OCI-LY7 (cell line): ENCODE measurements around the gene VPS4B. TPM values are rescaled to one million over a fixed set of nuclear protein-coding genes. Genes with fewer than 3 reads are reported as not detected.

Source experiments
- BruUV-seq: library from RNA; stranded (reverse); fragments of 400-500 nt; replicated peaks from 2 replicates; lab custom pipeline; 2021; lab: Mats Ljungman, UMichigan
- CTCF ChIA-PET: fragments of 300-600 bp; sonication (Branson Sonifier 250); formaldehyde crosslinking; loops from one replicate; lab custom pipeline; 2022; ENCODE audit warnings: antibody characterized with exemption; ENCODE audit not compliant: unreplicated experiment; lab: Charles Lee
- POLR2A ChIA-PET: fragments of 300-600 bp; sonication (Branson Sonifier 250); formaldehyde crosslinking; loops from one replicate; lab custom pipeline; 2022; ENCODE audit warnings: antibody characterized with exemption; lab: Charles Lee
- DNase-seq: peaks from one replicate; pipeline ENCODE4 v3.0.0-alpha.2; 2015; ENCODE audit warnings: low spot score
- H2AFZ ChIP-seq: fragments of 200-600 bp; sonication (generic), shearing (Covaris generic); 2 replicates; pipeline ENCODE4 v1.6.1; 2014; ENCODE audit warnings: mild to moderate bottlenecking, antibody characterized with exemption, low read length, moderate library complexity
- H3K27ac ChIP-seq: fragments of 200-600 bp; sonication (generic); 2 replicates; pipeline ENCODE4 v1.5.1; 2014; ENCODE audit warnings: mixed run types, low read depth, mild to moderate bottlenecking, moderate library complexity, low read length, inconsistent platforms; ENCODE audit not compliant: poor library complexity, severe bottlenecking
- H3K36me3 ChIP-seq: fragments of 200-600 bp; sonication (generic); 2 replicates; pipeline ENCODE4 v1.6.1; 2014; ENCODE audit warnings: mild to moderate bottlenecking, antibody characterized with exemption, low read length, moderate library complexity, mixed read lengths; ENCODE audit not compliant: insufficient read depth
- H3K4me1 ChIP-seq: fragments of 200-600 bp; sonication (generic); 2 replicates; pipeline ENCODE4 v1.5.1; 2014; ENCODE audit warnings: mild to moderate bottlenecking, low read length; ENCODE audit not compliant: insufficient read depth, poor library complexity, severe bottlenecking
- H3K4me2 ChIP-seq: fragments of 200-600 bp; sonication (generic); 2 replicates; pipeline ENCODE4 v1.6.1; 2014; ENCODE audit warnings: mild to moderate bottlenecking, low read length
- H3K4me3 ChIP-seq: fragments of 200-600 bp; sonication (generic); 2 replicates; pipeline ENCODE4 v1.5.1; 2014; ENCODE audit warnings: mild to moderate bottlenecking, low read depth, low read length; ENCODE audit not compliant: poor library complexity, severe bottlenecking
- H3K79me2 ChIP-seq: fragments of 200-600 bp; sonication (generic); 2 replicates; pipeline ENCODE4 v1.6.1; 2016; ENCODE audit warnings: low read depth, mild to moderate bottlenecking, low read length, moderate library complexity, mixed read lengths; ENCODE audit not compliant: insufficient read depth
- H3K9me2 ChIP-seq: fragments of 200-600 bp; sonication (generic); 2 replicates; pipeline ENCODE4 v1.6.1; 2016; ENCODE audit warnings: mild to moderate bottlenecking, low read length, mixed read lengths; ENCODE audit not compliant: insufficient read depth
- H3K9me3 ChIP-seq: fragments of 200-600 bp; sonication (generic); 2 replicates; pipeline ENCODE4 v1.6.1; 2014; ENCODE audit warnings: mild to moderate bottlenecking, mixed run types, low read length, mixed read lengths
- H4K20me1 ChIP-seq: fragments of 200-600 bp; sonication (generic); 2 replicates; pipeline ENCODE4 v1.6.1; 2014; ENCODE audit warnings: mild to moderate bottlenecking, antibody characterized with exemption, low read length, moderate library complexity, mixed read lengths; ENCODE audit not compliant: insufficient read depth
- EZH2phosphoT487 ChIP-seq: fragments of 200-600 bp; sonication (generic); IDR thresholded peaks from 2 replicates; pipeline ENCODE4 v1.6.1; 2018; ENCODE audit warnings: low read depth, borderline replicate concordance, mild to moderate bottlenecking, mixed run types, antibody characterized with exemption, low read length, moderate library complexity, mixed read lengths
- intact Hi-C: fragments of 100-400 bp; cut with micrococcal nuclease; formaldehyde crosslinking; loops from one replicate; pipeline ENCODE4 v1.10.0; 2022; ENCODE audit not compliant: unreplicated experiment
- total RNA-seq, 2 experiments: library from RNA; depleted of rRNA in 1 of 2; stranded (reverse); fragments of >200 nt in 1 of 2; shearing (Covaris generic) in 1 of 2; gene quantifications; 2 replicates each; pipeline ENCODE4 v1.2.3, GENCODE V29; 2014 to 2022
- TF ChIP-seq, protein P1 (sequence below): fragments of 200-600 bp; sonication (generic); conservative IDR thresholded peaks from 2 replicates; pipeline ENCODE4 v1.5.1; 2014; ENCODE audit warnings: mild to moderate bottlenecking, antibody characterized with exemption, low read length, moderate library complexity, mixed read lengths

VPS4B gene
- total RNA-seq, 2 experiments from 2014 or later, result 12.3 to 22.9 TPM

DNA sequence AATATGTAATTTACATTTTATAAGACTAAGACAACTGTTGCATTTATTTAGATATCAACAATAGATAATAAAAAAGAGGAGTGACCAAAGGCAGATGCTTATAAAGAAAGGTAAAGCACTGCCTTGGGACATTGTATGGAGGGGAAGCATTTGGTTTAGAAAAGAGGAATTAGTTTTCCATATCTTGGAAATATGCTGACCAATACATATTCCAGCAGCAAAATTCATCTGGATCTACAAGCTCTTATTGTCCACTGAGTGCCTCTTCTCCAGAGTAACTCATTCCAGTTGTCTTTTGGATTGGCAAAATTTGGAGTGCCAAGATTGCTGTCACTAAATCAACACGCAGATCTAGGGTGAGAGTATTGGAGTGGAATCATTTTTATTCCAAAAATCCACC, 8.9 kb upstream of the VPS4B start:
- no peak for DNase-seq
- H3K79me2 ChIP-seq, result no peaks in the 10 kb centered on the region
- no peaks in the 10 kb centered on the region for H3K9me3 ChIP-seq
- no peak overlapping the region for H2AFZ ChIP-seq
- BruUV-seq, result no TSS peak
- H3K4me1 ChIP-seq, result no peaks in the 10 kb centered on the region
- no peak overlapping the region for H3K27ac ChIP-seq
- no peaks in the 10 kb centered on the region for H3K36me3 ChIP-seq
- TF ChIP-seq, protein P1, sequence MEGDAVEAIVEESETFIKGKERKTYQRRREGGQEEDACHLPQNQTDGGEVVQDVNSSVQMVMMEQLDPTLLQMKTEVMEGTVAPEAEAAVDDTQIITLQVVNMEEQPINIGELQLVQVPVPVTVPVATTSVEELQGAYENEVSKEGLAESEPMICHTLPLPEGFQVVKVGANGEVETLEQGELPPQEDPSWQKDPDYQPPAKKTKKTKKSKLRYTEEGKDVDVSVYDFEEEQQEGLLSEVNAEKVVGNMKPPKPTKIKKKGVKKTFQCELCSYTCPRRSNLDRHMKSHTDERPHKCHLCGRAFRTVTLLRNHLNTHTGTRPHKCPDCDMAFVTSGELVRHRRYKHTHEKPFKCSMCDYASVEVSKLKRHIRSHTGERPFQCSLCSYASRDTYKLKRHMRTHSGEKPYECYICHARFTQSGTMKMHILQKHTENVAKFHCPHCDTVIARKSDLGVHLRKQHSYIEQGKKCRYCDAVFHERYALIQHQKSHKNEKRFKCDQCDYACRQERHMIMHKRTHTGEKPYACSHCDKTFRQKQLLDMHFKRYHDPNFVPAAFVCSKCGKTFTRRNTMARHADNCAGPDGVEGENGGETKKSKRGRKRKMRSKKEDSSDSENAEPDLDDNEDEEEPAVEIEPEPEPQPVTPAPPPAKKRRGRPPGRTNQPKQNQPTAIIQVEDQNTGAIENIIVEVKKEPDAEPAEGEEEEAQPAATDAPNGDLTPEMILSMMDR, result no peak
- TF ChIP-seq EZH2phosphoT487, result no peak
- H3K9me2 ChIP-seq, result no peaks in the 10 kb centered on the region
- H3K4me2 ChIP-seq, result no peak overlapping the region
- H3K4me3 ChIP-seq, result no peak overlapping the region
- ChIA-PET CTCF (no interaction called here), POLR2A (no interaction called here)
- H4K20me1 ChIP-seq, result no peaks in the 10 kb centered on the region
- intact Hi-C loops, result no loop called here

DNA sequence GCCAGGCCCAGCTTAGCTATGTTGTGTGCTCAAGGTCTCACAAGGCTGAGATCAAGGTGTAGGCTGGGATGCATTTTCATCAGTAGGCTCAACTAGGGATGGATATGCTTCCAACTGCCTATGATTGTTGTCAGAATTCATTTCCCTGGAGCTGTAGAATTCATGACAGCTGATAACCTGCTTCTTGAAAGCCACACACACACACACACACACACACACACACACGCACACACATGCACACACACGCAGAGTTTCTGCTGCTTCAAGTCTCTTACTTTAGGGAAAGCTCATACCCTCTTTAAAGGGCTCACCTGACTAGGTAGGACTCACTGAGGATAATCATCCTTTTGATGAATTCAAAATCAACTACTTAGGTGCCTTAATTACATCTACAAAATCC, 8.2 kb upstream of the VPS4B start:
- H3K27ac ChIP-seq, result no peak overlapping the region
- no peak overlapping the region for H3K4me2 ChIP-seq
- TF ChIP-seq, protein P1, result no peak
- no peak for TF ChIP-seq EZH2phosphoT487
- ChIA-PET POLR2A (no interaction called here), CTCF (no interaction called here)
- no peaks in the 10 kb centered on the region for H3K36me3 ChIP-seq
- BruUV-seq, result no TSS peak
- no peak for DNase-seq
- H3K4me1 ChIP-seq, result no peaks in the 10 kb centered on the region
- intact Hi-C loops, result no loop called here
- no peaks in the 10 kb centered on the region for H3K79me2 ChIP-seq
- no peaks in the 10 kb centered on the region for H3K9me3 ChIP-seq
- H3K9me2 ChIP-seq, result no peaks in the 10 kb centered on the region
- H4K20me1 ChIP-seq, result no peaks in the 10 kb centered on the region
- H3K4me3 ChIP-seq, result no peak overlapping the region
- H2AFZ ChIP-seq, result no peak overlapping the region

DNA sequence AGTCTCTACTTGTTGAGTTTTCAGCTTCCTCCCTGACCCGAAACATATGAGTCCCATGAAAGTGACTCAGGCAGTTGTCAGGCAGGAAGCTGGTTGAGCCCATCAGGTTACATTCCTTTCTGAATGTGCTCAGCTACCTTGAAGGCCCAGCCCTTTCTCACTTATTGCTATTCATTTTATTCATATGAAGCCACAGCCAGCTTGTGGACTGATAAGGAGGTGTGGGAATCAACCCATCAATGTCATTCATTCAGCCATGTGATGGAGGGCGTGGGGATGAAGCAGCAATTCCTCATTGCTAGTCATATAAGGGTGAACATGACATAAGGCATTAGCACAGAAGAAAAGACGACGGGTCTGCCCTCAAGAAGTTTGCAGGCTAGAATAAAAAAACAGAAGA, 5.3 kb upstream of the VPS4B start:
- no peak for DNase-seq
- intact Hi-C loops, result loop anchor here (10.0 kb wide), 1 partner anchor 293 kb away; no protein-coding TSS in a partner anchor
- Histone ChIP-seq H3K4me3 (no peak overlapping the region), H3K4me2 (no peak overlapping the region), H3K9me3 (no peaks in the 10 kb centered on the region), H3K4me1 (peaks cover 7% of the 10 kb centered on the region), H2AFZ (no peak overlapping the region), H3K79me2 (no peaks in the 10 kb centered on the region), H3K36me3 (no peaks in the 10 kb centered on the region), H4K20me1 (no peaks in the 10 kb centered on the region), H3K27ac (no peak overlapping the region), H3K9me2 (no peaks in the 10 kb centered on the region)
- POLR2A ChIA-PET, result interaction anchor here (1.5 kb wide), 1 partner anchor 13 kb away, joined by 3 read pairs; no protein-coding TSS in a partner anchor
- CTCF ChIA-PET, result interaction anchor here (0.6 kb wide), 1 partner anchor 285 kb away, joined by 3 read pairs; no protein-coding TSS in a partner anchor
- TF ChIP-seq, protein P1, result no peak
- no peak for TF ChIP-seq EZH2phosphoT487
- no TSS peak for BruUV-seq
